OCI-LY3 (cell line): ENCODE results near the gene SPOCK3.
A peak's percentile ranks its signal among the peaks of the same experiment; 100 is the strongest.
"Not testable (repeated sequence)": the region's sequence is repeated elsewhere in the genome, so short reads cannot be mapped to it uniquely, and the experiment has no call there.

Source experiments
- H2AFZ ChIP-seq: fragments of 200-600, 300-600 bp; shearing (Covaris generic); 2 replicates; pipeline ENCODE4 v1.6.0; 2014; ENCODE audit warnings: antibody characterized with exemption, low read depth, low read length
- H3K27ac ChIP-seq: fragments of 200-600, 300-600 bp; sonication (generic); 2 replicates; pipeline ENCODE4 v1.5.1; 2014; ENCODE audit warnings: mild to moderate bottlenecking, low read length, moderate library complexity, mixed read lengths
- H3K27me3 ChIP-seq: fragments of 200-600, 300-600 bp; sonication (generic); 2 replicates; pipeline ENCODE4 v1.6.1; 2014; ENCODE audit warnings: low read depth, low read length, mixed read lengths
- H3K36me3 ChIP-seq: fragments of 200-600, 300-600 bp; sonication (generic); replicated peaks from 2 replicates; pipeline ENCODE3; 2014; ENCODE audit warnings: low read depth, low read length, mixed read lengths
- H3K4me1 ChIP-seq: fragments of 300-600, 200-600 bp; sonication (generic); 2 replicates; pipeline ENCODE4 v1.6.1; 2014; ENCODE audit warnings: low read length, mixed read lengths
- H3K4me2 ChIP-seq: fragments of 200-600, 300-600 bp; sonication (generic); 2 replicates; pipeline ENCODE4 v1.6.1; 2014; ENCODE audit warnings: low read length, mixed read lengths
- H3K4me3 ChIP-seq: fragments of 300-600, 200-600 bp; sonication (generic); 2 replicates; pipeline ENCODE4 v1.5.1; 2014; ENCODE audit warnings: antibody characterized with exemption, mild to moderate bottlenecking, low read length, moderate library complexity
- H3K79me2 ChIP-seq: fragments of 300-600, 200-600 bp; shearing (Covaris generic); 2 replicates; pipeline ENCODE4 v1.6.1; 2014; ENCODE audit warnings: mild to moderate bottlenecking, low read length, mixed read lengths
- H3K9ac ChIP-seq: fragments of 300-600, 200-600 bp; shearing (Covaris generic); 2 replicates; pipeline ENCODE4 v1.6.0; 2014; ENCODE audit warnings: mild to moderate bottlenecking, low read length, moderate library complexity
- H3K9me3 ChIP-seq: fragments of 200-600, 300-600 bp; shearing (Covaris generic); 2 replicates; pipeline ENCODE4 v1.6.1; 2014; ENCODE audit warnings: low read length, mixed read lengths; ENCODE audit not compliant: insufficient read depth
- H4K20me1 ChIP-seq: fragments of 200-600, 300-600 bp; sonication (generic); 2 replicates; pipeline ENCODE4 v1.6.1; 2016; ENCODE audit warnings: low read length, mixed read lengths; ENCODE audit not compliant: insufficient read depth
- EZH2phosphoT487 ChIP-seq: fragments of 200-600 bp; shearing (Covaris generic); IDR thresholded peaks from 2 replicates; pipeline ENCODE4 v1.6.1; 2018; ENCODE audit warnings: antibody characterized with exemption, mixed run types, low read depth
- TF ChIP-seq, protein P1 (sequence below): fragments of 200-600, 300-600 bp; sonication (generic); IDR thresholded peaks from 2 replicates; pipeline ENCODE4 v1.5.1; 2014; ENCODE audit warnings: antibody characterized with exemption, low read length, low read depth

The SPOCK3 gene

DNA sequence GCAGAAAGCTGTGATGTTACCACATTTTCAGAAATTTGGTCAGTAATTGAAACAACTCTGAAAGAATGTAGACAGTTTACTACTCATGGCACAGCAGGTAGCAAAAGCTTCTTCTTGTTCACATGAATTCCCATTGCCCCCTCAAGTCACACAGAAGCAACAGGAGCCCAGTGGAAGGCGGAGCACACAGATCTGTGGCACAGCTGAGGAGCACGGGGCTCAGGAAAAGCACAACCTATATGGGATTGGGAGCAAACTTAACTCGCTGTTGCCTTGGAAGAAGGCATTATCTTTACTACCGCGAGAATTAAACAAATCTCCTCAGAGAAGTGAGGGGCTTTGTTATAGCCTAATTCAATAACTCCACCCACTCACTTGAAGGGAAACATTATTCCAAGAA, 358.5 kb downstream of the SPOCK3 start:
- H3K27ac ChIP-seq: no peak overlapping the region
- no peak overlapping the region for H3K4me3 ChIP-seq
- H3K4me1 ChIP-seq: peaks cover 7% of the 10 kb centered on the region; the same call in 1 of the 2 replicates
- no peaks in the 10 kb centered on the region for H3K36me3 ChIP-seq
- no peaks in the 10 kb centered on the region for H4K20me1 ChIP-seq
- no peaks in the 10 kb centered on the region for H3K79me2 ChIP-seq
- H3K9ac ChIP-seq: no peak overlapping the region
- no peak overlapping the region for H2AFZ ChIP-seq
- H3K9me3 ChIP-seq: no peaks in the 10 kb centered on the region
- TF ChIP-seq, protein P1, sequence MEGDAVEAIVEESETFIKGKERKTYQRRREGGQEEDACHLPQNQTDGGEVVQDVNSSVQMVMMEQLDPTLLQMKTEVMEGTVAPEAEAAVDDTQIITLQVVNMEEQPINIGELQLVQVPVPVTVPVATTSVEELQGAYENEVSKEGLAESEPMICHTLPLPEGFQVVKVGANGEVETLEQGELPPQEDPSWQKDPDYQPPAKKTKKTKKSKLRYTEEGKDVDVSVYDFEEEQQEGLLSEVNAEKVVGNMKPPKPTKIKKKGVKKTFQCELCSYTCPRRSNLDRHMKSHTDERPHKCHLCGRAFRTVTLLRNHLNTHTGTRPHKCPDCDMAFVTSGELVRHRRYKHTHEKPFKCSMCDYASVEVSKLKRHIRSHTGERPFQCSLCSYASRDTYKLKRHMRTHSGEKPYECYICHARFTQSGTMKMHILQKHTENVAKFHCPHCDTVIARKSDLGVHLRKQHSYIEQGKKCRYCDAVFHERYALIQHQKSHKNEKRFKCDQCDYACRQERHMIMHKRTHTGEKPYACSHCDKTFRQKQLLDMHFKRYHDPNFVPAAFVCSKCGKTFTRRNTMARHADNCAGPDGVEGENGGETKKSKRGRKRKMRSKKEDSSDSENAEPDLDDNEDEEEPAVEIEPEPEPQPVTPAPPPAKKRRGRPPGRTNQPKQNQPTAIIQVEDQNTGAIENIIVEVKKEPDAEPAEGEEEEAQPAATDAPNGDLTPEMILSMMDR: no peak
- no peak for TF ChIP-seq EZH2phosphoT487
- H3K27me3 ChIP-seq: no peaks in the 10 kb centered on the region
- H3K4me2 ChIP-seq: no peak overlapping the region

DNA sequence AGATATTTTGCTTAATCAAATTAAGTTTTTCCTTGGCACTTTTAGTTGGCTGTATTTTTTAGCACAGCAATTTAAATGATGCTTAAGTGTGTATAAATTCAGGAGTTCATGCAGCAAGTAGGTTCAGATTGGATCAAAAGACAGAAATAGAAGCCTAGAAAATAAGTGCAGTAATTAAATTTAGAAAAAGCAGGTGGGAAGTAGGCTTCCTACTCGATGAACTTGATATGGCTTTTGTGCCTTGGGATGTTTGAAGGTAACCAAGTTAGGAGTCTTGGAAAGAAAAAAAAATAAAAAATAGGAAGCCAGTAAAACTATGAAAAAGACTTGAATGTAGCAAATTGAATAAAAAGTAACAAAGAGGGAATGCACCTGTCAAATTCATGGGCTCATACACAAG, 372.3 kb downstream of the SPOCK3 start:
- Histone ChIP-seq H3K27ac (no peak overlapping the region), H3K4me1 (no peaks in the 10 kb centered on the region), H3K36me3 (no peaks in the 10 kb centered on the region), H3K9me3 (no peaks in the 10 kb centered on the region), H3K9ac (no peak overlapping the region), H2AFZ (0 out of 2 replicates have a peak overlapping the region, but pooled peaks have one; percentile 61), H3K27me3 (no peaks in the 10 kb centered on the region), H3K4me2 (no peak overlapping the region), H3K4me3 (no peak overlapping the region), H4K20me1 (no peaks in the 10 kb centered on the region), H3K79me2 (no peaks in the 10 kb centered on the region)
- TF ChIP-seq EZH2phosphoT487: no peak
- TF ChIP-seq, protein P1: no peak

DNA sequence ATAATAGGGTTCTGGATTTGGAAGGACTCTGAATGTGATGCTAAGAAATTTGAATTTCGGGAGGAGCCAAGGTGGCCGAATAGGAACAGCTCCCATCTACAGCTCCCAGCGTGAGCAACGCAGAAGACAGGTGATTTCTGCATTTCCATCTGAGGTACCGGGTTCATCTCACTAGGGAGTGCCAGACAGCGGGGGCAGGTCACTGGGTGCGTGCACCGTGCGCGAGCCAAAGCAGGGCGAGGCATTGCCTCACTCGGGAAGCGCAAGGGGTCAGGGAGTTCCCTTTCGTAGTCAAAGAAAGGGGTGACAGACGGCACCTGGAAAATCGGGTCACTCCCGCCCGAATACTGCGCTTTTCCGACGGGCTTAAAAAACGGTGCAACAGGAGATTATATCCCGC, 383.9 kb downstream of the SPOCK3 start:
- H3K36me3 ChIP-seq, H3K79me2 ChIP-seq, H3K27ac ChIP-seq, H3K4me2 ChIP-seq, H2AFZ ChIP-seq, H4K20me1 ChIP-seq, H3K9ac ChIP-seq, H3K4me1 ChIP-seq, H3K27me3 ChIP-seq, H3K4me3 ChIP-seq, H3K9me3 ChIP-seq: not testable (repeated sequence)

DNA sequence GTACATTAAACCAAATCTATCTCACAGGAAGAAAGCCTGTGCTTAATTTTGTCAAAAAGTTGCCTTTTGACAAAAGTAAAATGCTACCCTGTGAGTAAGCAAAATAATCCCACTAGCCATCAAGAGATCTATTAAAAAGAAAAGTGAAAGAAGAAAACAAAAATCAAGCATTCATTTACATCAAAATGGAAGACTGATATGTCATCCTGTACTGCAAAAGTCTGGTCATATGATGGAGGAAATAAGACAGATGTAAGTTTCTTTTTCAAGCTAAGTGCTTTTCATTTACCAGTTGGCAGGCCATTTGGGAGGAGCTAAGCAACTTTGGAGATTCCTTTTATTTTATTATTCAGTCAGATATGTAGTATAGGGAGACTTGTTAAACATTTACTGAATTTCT, 387.4 kb downstream of the SPOCK3 start:
- Histone ChIP-seq H3K9me3 (peaks cover 6% of the 10 kb centered on the region; the same call in 1 of the 2 replicates), H3K4me2 (no peak overlapping the region), H4K20me1 (no peaks in the 10 kb centered on the region), H3K27ac (no peak overlapping the region), H3K27me3 (no peaks in the 10 kb centered on the region), H2AFZ (0 out of 2 replicates have a peak overlapping the region, but pooled peaks have one; percentile 22), H3K9ac (no peak overlapping the region), H3K4me1 (peaks cover 6% of the 10 kb centered on the region), H3K4me3 (no peak overlapping the region), H3K36me3 (peaks cover 15% of the 10 kb centered on the region), H3K79me2 (no peaks in the 10 kb centered on the region)
- no peak for TF ChIP-seq EZH2phosphoT487
- TF ChIP-seq, protein P1: no peak
